MCF 10A (cell line): ENCODE results near the gene CLIP4. TPM values are rescaled to one million over a fixed set of nuclear protein-coding genes. Genes with fewer than 3 reads are reported as not detected.

Experiments
- BruUV-seq: library from RNA; stranded (reverse); fragments of 400-500 nt; replicated peaks from 2 replicates; lab custom pipeline; 2021; lab: Mats Ljungman, UMichigan
- CTCF ChIA-PET: fragments of 300-600 bp; sonication (Branson Sonifier 250); formaldehyde crosslinking; extraction: SDS; loops from one replicate; lab custom pipeline; 2021; ENCODE audit warnings: antibody characterized with exemption, inconsistent platforms; lab: Yijun Ruan, JAX
- POLR2A ChIA-PET: fragments of 300-600, 350-650 bp; sonication (Branson Sonifier 250); formaldehyde crosslinking; extraction: SDS; loops from one replicate; lab custom pipeline; 2020; ENCODE audit warnings: antibody characterized with exemption, inconsistent platforms; lab: Yijun Ruan, JAX
- DNase-seq: peaks from one replicate; pipeline ENCODE4 v3.0.0-alpha.2; 2018; ENCODE audit not compliant: unreplicated experiment
- H3K27ac Mint-ChIP-seq: one replicate; pipeline ENCODE4 v1.8.0; 2022; ENCODE audit warnings: mild to moderate bottlenecking, low read depth, mixed read lengths; ENCODE audit not compliant: unreplicated experiment
- H3K27me3 Mint-ChIP-seq: one replicate; pipeline ENCODE4 v1.8.0; 2022; ENCODE audit warnings: mixed read lengths; ENCODE audit not compliant: insufficient read depth, unreplicated experiment
- H3K36me3 Mint-ChIP-seq: one replicate; pipeline ENCODE4 v1.8.0; 2022; ENCODE audit warnings: mild to moderate bottlenecking, moderate library complexity, mixed read lengths; ENCODE audit not compliant: insufficient read depth, unreplicated experiment
- H3K4me1 Mint-ChIP-seq: one replicate; pipeline ENCODE4 v1.8.0; 2022; ENCODE audit warnings: mixed read lengths; ENCODE audit not compliant: insufficient read depth, unreplicated experiment
- H3K4me3 Mint-ChIP-seq: one replicate; pipeline ENCODE4 v1.8.0; 2022; ENCODE audit warnings: mild to moderate bottlenecking, moderate library complexity, mixed read lengths; ENCODE audit not compliant: unreplicated experiment
- H3K9me3 Mint-ChIP-seq: one replicate; pipeline ENCODE4 v1.8.0; 2022; ENCODE audit warnings: mixed read lengths; ENCODE audit not compliant: unreplicated experiment
- CTCF ChIP-seq: fragments of 200-600 bp; IDR thresholded peaks from one replicate; pipeline ENCODE4 v1.8.0; 2022; ENCODE audit warnings: antibody characterized with exemption, mild to moderate bottlenecking; ENCODE audit not compliant: unreplicated experiment
- intact Hi-C: fragments of 100-400 bp; cut with micrococcal nuclease; formaldehyde crosslinking; loops from 2 replicates; pipeline ENCODE4 v1.14.1; 2022
- total RNA-seq: library from RNA; stranded (reverse); gene quantifications from 2 replicates; pipeline ENCODE4 v1.2.3, GENCODE V29; 2022

The CLIP4 gene
- total RNA-seq, 1 experiment from 2014 or later: 77.8 TPM

- ChIA-PET CTCF (interaction anchor here (0.6 kb wide), 1 partner anchor 13 kb away, joined by 3 read pairs; no protein-coding TSS in a partner anchor), POLR2A (no interaction called here)
- Mint-ChIP-seq H3K9me3 (no peaks in the 10 kb centered on the region), H3K27me3 (no peaks in the 10 kb centered on the region), H3K4me1 (no peaks in the 10 kb centered on the region), H3K27ac (peak overlapping the region; percentile 25), H3K4me3 (no peak overlapping the region), H3K36me3 (peaks cover 89% of the 10 kb centered on the region)
- no peak for TF ChIP-seq CTCF
- BruUV-seq: no TSS peak
- intact Hi-C loops: no loop called here
- no peak for DNase-seq
These were observed 40.4 kb downstream of the CLIP4 start for GRCh38 chr2:29155578-29155977.

DNA sequence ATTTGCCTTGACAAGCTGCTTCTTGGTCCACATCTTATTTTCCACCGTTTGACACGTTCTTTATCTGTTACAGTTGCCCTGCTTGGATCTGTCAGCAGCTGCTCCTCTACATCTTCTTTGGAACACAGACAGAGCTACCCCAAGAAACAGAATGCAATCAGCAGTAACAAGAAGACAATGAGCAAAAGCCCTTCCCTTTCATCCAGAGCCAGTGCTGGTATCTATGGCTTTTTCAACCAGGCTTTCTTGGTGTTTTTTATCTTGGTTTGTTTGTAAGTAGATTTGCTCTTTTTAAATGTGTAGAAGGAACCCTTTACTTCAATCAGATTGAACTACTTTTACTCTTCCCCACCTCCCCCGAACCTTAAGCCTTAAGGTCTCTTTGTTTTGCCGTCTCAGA lies 41.9 kb downstream of the CLIP4 start:
- Mint-ChIP-seq H3K4me3 (no peak overlapping the region), H3K36me3 (peaks cover 91% of the 10 kb centered on the region), H3K27ac (no peak overlapping the region), H3K9me3 (no peaks in the 10 kb centered on the region), H3K27me3 (no peaks in the 10 kb centered on the region), H3K4me1 (no peaks in the 10 kb centered on the region)
- BruUV-seq: no TSS peak
- ChIA-PET CTCF (interaction anchor here (0.7 kb wide), 2 partner anchors 183 to 936 kb away, joined by 3 read pairs; no protein-coding TSS in a partner anchor), POLR2A (interaction anchor here (0.7 to 1.6 kb wide), 2 partner anchors 10 to 27 kb away, joined by 3 to 4 read pairs; no protein-coding TSS in a partner anchor)
- no peak for TF ChIP-seq CTCF
- intact Hi-C loops: no loop called here
- no peak for DNase-seq

DNA sequence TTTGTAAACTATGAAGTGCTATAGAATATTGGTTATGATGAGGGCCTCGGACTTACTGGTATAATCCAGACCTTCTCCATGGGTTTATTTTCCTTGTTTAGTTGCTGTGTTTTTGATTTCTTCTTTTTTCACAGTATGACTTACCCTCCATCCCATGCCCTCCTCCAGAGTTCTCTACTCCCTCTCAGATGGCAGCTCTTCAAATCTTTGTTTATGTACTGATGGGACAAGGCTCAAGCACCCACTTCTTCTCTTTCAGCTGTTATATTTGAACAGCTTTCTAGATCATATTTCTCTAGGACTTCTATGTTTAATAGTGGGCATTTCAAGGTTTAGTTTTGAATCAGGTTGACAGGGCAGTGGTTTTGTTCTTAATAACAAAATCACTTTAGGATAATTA lies 43.9 kb downstream of the CLIP4 start:
- ChIA-PET POLR2A (interaction anchor here (1.4 kb wide), 1 partner anchor 200 kb away, joined by 3 read pairs; no protein-coding TSS in a partner anchor), CTCF (interaction anchor here (0.6 kb wide), 1 partner anchor 167 kb away, joined by 4 read pairs; no protein-coding TSS in a partner anchor)
- Mint-ChIP-seq H3K27ac (no peak overlapping the region), H3K27me3 (no peaks in the 10 kb centered on the region), H3K9me3 (no peaks in the 10 kb centered on the region), H3K4me1 (no peaks in the 10 kb centered on the region), H3K36me3 (peaks cover 90% of the 10 kb centered on the region), H3K4me3 (no peak overlapping the region)
- intact Hi-C loops: no loop called here
- TF ChIP-seq CTCF: no peak
- no TSS peak for BruUV-seq
- no peak for DNase-seq

GRCh38 chr2:29160184-29160583 lies 45.0 kb downstream of the CLIP4 start:
- no TSS peak for BruUV-seq
- ChIA-PET POLR2A (interaction anchor here (1.2 to 1.4 kb wide), 2 partner anchors 20 to 201 kb away, joined by 3 to 4 read pairs; no protein-coding TSS in a partner anchor), CTCF (no interaction called here)
- TF ChIP-seq CTCF: no peak
- peaks cover 1% of the 10 kb centered on the region for H3K4me1 Mint-ChIP-seq
- no peaks in the 10 kb centered on the region for H3K9me3 Mint-ChIP-seq
- H3K27ac Mint-ChIP-seq: no peak overlapping the region
- H3K36me3 Mint-ChIP-seq: peaks cover 90% of the 10 kb centered on the region
- intact Hi-C loops: no loop called here
- no peaks in the 10 kb centered on the region for H3K27me3 Mint-ChIP-seq
- no peak overlapping the region for H3K4me3 Mint-ChIP-seq
- no peak for DNase-seq
